Osteoblast (primary cell): ENCODE results near the gene RNF217. TPM values are rescaled to one million over a fixed set of nuclear protein-coding genes. Genes with fewer than 3 reads are reported as not detected.

ENCODE experiments used
- DNase-seq: peaks from one replicate; pipeline ENCODE4 v3.0.0; 2011; ENCODE audit warnings: low spot score, mixed read lengths; ENCODE audit not compliant: insufficient read length; ENCODE audit errors: missing footprints
- H2AFZ ChIP-seq: 2 replicates; pipeline ENCODE4 v1.6.0; 2011; ENCODE audit warnings: mild to moderate bottlenecking, low read length
- H3K27ac ChIP-seq: 2 replicates; pipeline ENCODE4 v1.5.1; 2011; ENCODE audit warnings: mild to moderate bottlenecking, low read depth, low read length, moderate library complexity
- H3K27me3 ChIP-seq: 2 replicates; pipeline ENCODE4 v1.6.0; 2012; ENCODE audit warnings: mild to moderate bottlenecking, control low read depth, inconsistent platforms, low read length, moderate library complexity; ENCODE audit not compliant: insufficient read depth
- H3K36me3 ChIP-seq: 2 replicates; pipeline ENCODE4 v1.5.1; 2011; ENCODE audit warnings: mild to moderate bottlenecking, low read length, control low read depth, moderate library complexity; ENCODE audit not compliant: insufficient read depth
- H3K4me1 ChIP-seq: 2 replicates; pipeline ENCODE4 v1.5.1; 2011; ENCODE audit warnings: mild to moderate bottlenecking, low read length, control low read depth, moderate library complexity; ENCODE audit not compliant: insufficient read depth
- H3K4me2 ChIP-seq: 2 replicates; pipeline ENCODE4 v1.6.0; 2011; ENCODE audit warnings: mild to moderate bottlenecking, low read length; ENCODE audit not compliant: insufficient read depth
- H3K4me3 ChIP-seq: fragments of 200-600 bp; sonication (generic); 3 replicates; pipeline ENCODE4 v1.5.1; 2012; ENCODE audit warnings: mild to moderate bottlenecking, low read length, inconsistent platforms; ENCODE audit not compliant: insufficient read depth
- H3K79me2 ChIP-seq: 2 replicates; pipeline ENCODE4 v1.6.0; 2012; ENCODE audit warnings: mild to moderate bottlenecking, low read length, control low read depth, inconsistent platforms; ENCODE audit not compliant: insufficient read depth
- H3K9me3 ChIP-seq: 2 replicates; pipeline ENCODE4 v1.5.1; 2011; ENCODE audit warnings: low read depth, low read length, control low read depth
- H4K20me1 ChIP-seq: 2 replicates; pipeline ENCODE4 v1.6.0; 2012; ENCODE audit warnings: mild to moderate bottlenecking, low read length, control low read depth; ENCODE audit not compliant: insufficient read depth
- total RNA-seq: library from RNA; depleted of rRNA; stranded (reverse); fragments of >200 nt; gene quantifications from 2 replicates; pipeline ENCODE4 v1.2.3, GENCODE V29; 2012
- TF ChIP-seq, protein P1 (sequence below): IDR thresholded peaks from 2 replicates; pipeline ENCODE4 v1.5.1; 2011; ENCODE audit warnings: mild to moderate bottlenecking, low read depth, low read length, moderate library complexity; ENCODE audit errors: extremely low read depth

The RNF217 gene
- total RNA-seq, 1 donor, result 22.8 TPM

DNA sequence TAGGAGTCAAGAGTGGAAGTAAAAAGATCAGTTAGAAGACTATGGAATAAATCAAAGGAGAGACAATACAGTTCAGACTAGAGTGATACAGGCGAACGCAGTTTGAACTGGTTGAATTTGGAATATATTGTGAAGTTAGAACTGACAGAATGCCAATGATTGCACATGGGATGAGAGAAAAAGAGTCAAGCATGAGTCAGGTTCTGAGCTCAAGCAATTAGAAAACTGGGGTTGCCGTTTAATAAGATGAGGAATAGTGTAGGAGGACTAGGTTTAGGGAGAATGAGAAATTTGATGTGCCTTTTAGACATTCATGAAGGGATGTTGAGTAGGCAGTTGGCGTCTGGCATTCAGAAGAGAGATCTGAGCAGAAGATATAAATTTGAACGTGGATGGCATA is 8.0 kb downstream of the RNF217 start:
- TF ChIP-seq, protein P1, sequence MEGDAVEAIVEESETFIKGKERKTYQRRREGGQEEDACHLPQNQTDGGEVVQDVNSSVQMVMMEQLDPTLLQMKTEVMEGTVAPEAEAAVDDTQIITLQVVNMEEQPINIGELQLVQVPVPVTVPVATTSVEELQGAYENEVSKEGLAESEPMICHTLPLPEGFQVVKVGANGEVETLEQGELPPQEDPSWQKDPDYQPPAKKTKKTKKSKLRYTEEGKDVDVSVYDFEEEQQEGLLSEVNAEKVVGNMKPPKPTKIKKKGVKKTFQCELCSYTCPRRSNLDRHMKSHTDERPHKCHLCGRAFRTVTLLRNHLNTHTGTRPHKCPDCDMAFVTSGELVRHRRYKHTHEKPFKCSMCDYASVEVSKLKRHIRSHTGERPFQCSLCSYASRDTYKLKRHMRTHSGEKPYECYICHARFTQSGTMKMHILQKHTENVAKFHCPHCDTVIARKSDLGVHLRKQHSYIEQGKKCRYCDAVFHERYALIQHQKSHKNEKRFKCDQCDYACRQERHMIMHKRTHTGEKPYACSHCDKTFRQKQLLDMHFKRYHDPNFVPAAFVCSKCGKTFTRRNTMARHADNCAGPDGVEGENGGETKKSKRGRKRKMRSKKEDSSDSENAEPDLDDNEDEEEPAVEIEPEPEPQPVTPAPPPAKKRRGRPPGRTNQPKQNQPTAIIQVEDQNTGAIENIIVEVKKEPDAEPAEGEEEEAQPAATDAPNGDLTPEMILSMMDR, result no peak
- no peaks in the 10 kb centered on the region for H3K9me3 ChIP-seq
- H3K4me2 ChIP-seq, result peak overlapping the region; percentile 10
- DNase-seq, result peak; percentile 76
- H3K79me2 ChIP-seq, result peaks cover 88% of the 10 kb centered on the region
- no peak overlapping the region for H3K4me3 ChIP-seq
- no peaks in the 10 kb centered on the region for H3K27me3 ChIP-seq
- H3K27ac ChIP-seq, result peak overlapping the region; percentile 40
- peaks cover 21% of the 10 kb centered on the region for H3K36me3 ChIP-seq
- no peak overlapping the region for H2AFZ ChIP-seq
- H3K4me1 ChIP-seq, result peaks cover 28% of the 10 kb centered on the region
- H4K20me1 ChIP-seq, result peaks cover 26% of the 10 kb centered on the region

GRCh38 chr6:124970763-124971162 is 8.5 kb downstream of the RNF217 start:
- TF ChIP-seq, protein P1, result no peak
- Histone ChIP-seq H3K36me3 (peaks cover 24% of the 10 kb centered on the region), H3K4me3 (no peak overlapping the region), H3K4me1 (peaks cover 24% of the 10 kb centered on the region), H4K20me1 (peaks cover 30% of the 10 kb centered on the region), H2AFZ (no peak overlapping the region), H3K4me2 (peak overlapping the region; percentile 10), H3K27ac (no peak overlapping the region), H3K79me2 (peaks cover 87% of the 10 kb centered on the region), H3K9me3 (no peaks in the 10 kb centered on the region), H3K27me3 (no peaks in the 10 kb centered on the region)
- DNase-seq, result no peak

DNA sequence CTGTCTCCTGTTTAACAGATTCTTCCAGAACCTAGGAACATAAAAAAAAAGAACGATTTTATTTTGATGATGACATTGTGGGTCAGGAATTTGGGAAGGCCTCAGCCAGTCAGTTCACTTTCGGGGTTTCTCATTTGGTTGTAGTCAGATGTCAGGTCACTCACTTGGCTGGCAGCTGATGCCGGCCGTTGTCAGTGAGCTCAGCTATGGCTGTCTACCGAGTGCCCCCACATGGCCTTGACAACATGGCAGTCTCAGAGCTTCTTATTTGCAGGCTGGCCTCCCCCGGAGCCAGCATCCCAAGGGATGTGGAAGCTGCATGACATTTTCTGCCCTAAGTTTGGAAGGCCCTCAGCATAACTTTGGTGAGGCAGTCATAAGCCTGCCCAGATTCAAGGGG is 11.5 kb downstream of the RNF217 start:
- peaks cover 75% of the 10 kb centered on the region for H3K79me2 ChIP-seq
- H3K9me3 ChIP-seq, result peaks cover 6% of the 10 kb centered on the region
- H3K27ac ChIP-seq, result no peak overlapping the region
- H3K4me1 ChIP-seq, result peaks cover 15% of the 10 kb centered on the region
- H3K27me3 ChIP-seq, result no peaks in the 10 kb centered on the region
- no peak overlapping the region for H3K4me3 ChIP-seq
- no peak overlapping the region for H3K4me2 ChIP-seq
- peaks cover 31% of the 10 kb centered on the region for H3K36me3 ChIP-seq
- H2AFZ ChIP-seq, result no peak overlapping the region
- TF ChIP-seq, protein P1, result no peak
- peaks cover 27% of the 10 kb centered on the region for H4K20me1 ChIP-seq
- DNase-seq, result no peak

DNA sequence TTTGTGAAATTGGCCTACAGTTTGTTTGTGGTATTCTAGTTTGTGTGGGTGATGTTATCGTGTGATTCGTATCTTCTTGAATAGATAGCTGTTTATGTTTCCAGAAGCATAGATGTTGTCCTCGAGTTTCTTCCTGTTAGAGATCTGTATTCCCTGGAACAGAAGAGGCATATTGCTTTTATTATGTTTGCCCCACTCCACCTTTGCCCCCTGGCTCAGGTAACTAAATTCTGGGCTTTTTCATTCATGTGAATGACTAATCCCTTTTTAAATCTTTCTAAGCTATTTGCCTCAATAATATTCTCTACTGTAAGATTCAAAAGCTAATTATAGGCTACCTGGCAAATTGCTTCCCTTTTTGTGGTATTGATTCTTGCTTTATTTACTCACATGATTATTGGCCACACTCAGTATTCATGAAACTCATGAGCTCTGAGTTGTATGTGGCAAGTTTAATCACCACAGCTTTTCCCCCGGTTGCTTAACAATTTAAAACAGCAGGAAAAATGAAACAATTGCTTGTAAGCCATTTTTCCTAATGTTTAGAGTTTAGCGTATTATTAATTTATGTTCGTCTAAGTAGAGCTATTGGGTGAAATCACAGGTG is 12.6 kb downstream of the RNF217 start:
- no peak overlapping the region for H3K4me3 ChIP-seq
- H3K27ac ChIP-seq, result no peak overlapping the region
- H3K27me3 ChIP-seq, result no peaks in the 10 kb centered on the region
- H3K79me2 ChIP-seq, result peaks cover 81% of the 10 kb centered on the region
- peaks cover 27% of the 10 kb centered on the region for H4K20me1 ChIP-seq
- peaks cover 14% of the 10 kb centered on the region for H3K4me1 ChIP-seq
- no peak overlapping the region for H3K4me2 ChIP-seq
- H3K36me3 ChIP-seq, result peaks cover 33% of the 10 kb centered on the region
- peaks cover 6% of the 10 kb centered on the region for H3K9me3 ChIP-seq
- TF ChIP-seq, protein P1, result no peak
- H2AFZ ChIP-seq, result no peak overlapping the region
- no peak for DNase-seq
